ENCODE data around the gene CAPRIN2. TPM values are rescaled to one million over a fixed set of nuclear protein-coding genes. Genes with fewer than 3 reads are reported as not detected.

Gene CAPRIN2
- total RNA-seq, 1 donor from 2014 or later, result 30.2 TPM

DNA sequence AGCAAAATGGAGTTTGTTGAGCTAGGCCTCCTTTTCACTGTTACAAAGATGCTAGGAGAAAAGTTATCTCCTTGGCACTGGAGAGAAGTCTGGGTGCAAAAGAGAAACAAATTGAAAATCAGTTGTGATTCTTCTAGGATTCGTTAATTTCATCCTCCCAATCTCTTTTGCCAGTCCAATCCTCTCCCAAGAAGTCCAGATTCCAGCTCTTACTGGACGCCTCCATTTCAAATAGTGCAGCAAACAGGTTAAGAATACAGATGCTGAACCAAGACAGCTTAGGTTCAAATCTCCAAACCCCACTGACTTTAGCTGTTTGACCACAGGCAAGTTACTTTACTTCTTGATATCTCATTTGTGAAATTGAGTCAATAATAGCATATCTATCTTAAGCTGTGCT, 34.0 kb upstream of the CAPRIN2 start:
- TF ChIP-seq, protein P1, sequence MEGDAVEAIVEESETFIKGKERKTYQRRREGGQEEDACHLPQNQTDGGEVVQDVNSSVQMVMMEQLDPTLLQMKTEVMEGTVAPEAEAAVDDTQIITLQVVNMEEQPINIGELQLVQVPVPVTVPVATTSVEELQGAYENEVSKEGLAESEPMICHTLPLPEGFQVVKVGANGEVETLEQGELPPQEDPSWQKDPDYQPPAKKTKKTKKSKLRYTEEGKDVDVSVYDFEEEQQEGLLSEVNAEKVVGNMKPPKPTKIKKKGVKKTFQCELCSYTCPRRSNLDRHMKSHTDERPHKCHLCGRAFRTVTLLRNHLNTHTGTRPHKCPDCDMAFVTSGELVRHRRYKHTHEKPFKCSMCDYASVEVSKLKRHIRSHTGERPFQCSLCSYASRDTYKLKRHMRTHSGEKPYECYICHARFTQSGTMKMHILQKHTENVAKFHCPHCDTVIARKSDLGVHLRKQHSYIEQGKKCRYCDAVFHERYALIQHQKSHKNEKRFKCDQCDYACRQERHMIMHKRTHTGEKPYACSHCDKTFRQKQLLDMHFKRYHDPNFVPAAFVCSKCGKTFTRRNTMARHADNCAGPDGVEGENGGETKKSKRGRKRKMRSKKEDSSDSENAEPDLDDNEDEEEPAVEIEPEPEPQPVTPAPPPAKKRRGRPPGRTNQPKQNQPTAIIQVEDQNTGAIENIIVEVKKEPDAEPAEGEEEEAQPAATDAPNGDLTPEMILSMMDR (IDR thresholded peaks at IDR 0.05; ENCODE audit: insufficient read depth, low read length, poor library complexity, severe bottlenecking), result no peak
- no peaks in the 10 kb centered on the region for H3K36me3 ChIP-seq (ENCODE audit: control insufficient read depth, insufficient read depth, low read length)
- H3K4me3 ChIP-seq (ENCODE audit: low read depth, low read length), result no peak overlapping the region
- DNase-seq (ENCODE audit: low read depth), result no peak
- no peaks in the 10 kb centered on the region for H3K27me3 ChIP-seq (ENCODE audit: control insufficient read depth, insufficient read depth, low read length)

GRCh38 chr12:30785630-30786029, 30.9 kb upstream of the CAPRIN2 start:
- H3K27me3 ChIP-seq (ENCODE audit: control insufficient read depth, insufficient read depth, low read length), result no peaks in the 10 kb centered on the region
- TF ChIP-seq, protein P1 (IDR thresholded peaks at IDR 0.05; ENCODE audit: insufficient read depth, low read length, poor library complexity, severe bottlenecking), result no peak
- H3K4me3 ChIP-seq (ENCODE audit: low read depth, low read length), result no peak overlapping the region
- no peaks in the 10 kb centered on the region for H3K36me3 ChIP-seq (ENCODE audit: control insufficient read depth, insufficient read depth, low read length)
- no peak for DNase-seq (ENCODE audit: low read depth)

DNA sequence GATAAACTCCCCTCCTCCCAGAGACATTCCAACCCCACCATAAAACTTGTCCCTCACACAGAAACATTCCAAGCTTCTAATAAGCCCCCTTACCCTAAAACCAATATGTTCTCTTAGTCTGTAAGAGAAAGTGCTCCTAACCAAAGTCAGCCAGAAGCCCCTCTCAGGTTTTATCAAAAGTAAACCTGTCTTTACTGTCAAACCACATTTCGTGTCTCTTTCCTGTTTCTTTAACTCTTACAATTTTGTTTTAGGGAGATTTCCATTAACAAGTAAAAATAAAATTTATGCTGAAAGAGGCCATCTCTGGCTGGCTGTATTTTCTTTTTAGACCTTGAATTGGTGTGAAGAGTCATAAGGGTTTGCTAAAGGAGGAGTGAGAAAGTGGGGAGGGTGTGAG, 29.8 kb upstream of the CAPRIN2 start:
- no peaks in the 10 kb centered on the region for H3K36me3 ChIP-seq (ENCODE audit: control insufficient read depth, insufficient read depth, low read length)

GRCh38 chr12:30783946-30784345, 29.2 kb upstream of the CAPRIN2 start:
- H3K36me3 ChIP-seq (ENCODE audit: control insufficient read depth, insufficient read depth, low read length), result no peaks in the 10 kb centered on the region

More for the DNA sequence above, 29.8 kb upstream of the CAPRIN2 start:
- Histone ChIP-seq H3K27me3 (ENCODE audit: control insufficient read depth, insufficient read depth, low read length) (no peaks in the 10 kb centered on the region), H3K4me3 (ENCODE audit: low read depth, low read length) (no peak overlapping the region)
- TF ChIP-seq, protein P1 (IDR thresholded peaks at IDR 0.05; ENCODE audit: insufficient read depth, low read length, poor library complexity, severe bottlenecking), result no peak
- no peak for DNase-seq (ENCODE audit: low read depth)

GRCh38 chr12:30782316-30783173, 27.8 kb upstream of the CAPRIN2 start:
- no peak overlapping the region for H3K4me3 ChIP-seq (ENCODE audit: low read depth, low read length)
- H3K36me3 ChIP-seq (ENCODE audit: control insufficient read depth, insufficient read depth, low read length), result no peaks in the 10 kb centered on the region
- TF ChIP-seq, protein P1 (IDR thresholded peaks at IDR 0.05; ENCODE audit: insufficient read depth, low read length, poor library complexity, severe bottlenecking), result no peak
- H3K27me3 ChIP-seq (ENCODE audit: control insufficient read depth, insufficient read depth, low read length), result no peaks in the 10 kb centered on the region
- no peak for DNase-seq (ENCODE audit: low read depth)

More at GRCh38 chr12:30783946-30784345, 29.2 kb upstream of the CAPRIN2 start:
- TF ChIP-seq, protein P1 (IDR thresholded peaks at IDR 0.05; ENCODE audit: insufficient read depth, low read length, poor library complexity, severe bottlenecking), result no peak
- no peak for DNase-seq (ENCODE audit: low read depth)
- H3K27me3 ChIP-seq (ENCODE audit: control insufficient read depth, insufficient read depth, low read length), result no peaks in the 10 kb centered on the region
- H3K4me3 ChIP-seq (ENCODE audit: low read depth, low read length), result no peak overlapping the region
